ENCODE measurements around the gene MRPS18A.

- no peak for TF ChIP-seq CTCF (conservative IDR thresholded peaks at IDR 0.05; ENCODE audit: low read depth in 2 of 2)
- no peak for TF ChIP-seq EZH2phosphoT487 (IDR thresholded peaks at IDR 0.05; ENCODE audit: unreplicated experiment)
- no peak for TF ChIP-seq CREB1 (CRISPR knock-in tag; IDR thresholded peaks at IDR 0.05; ENCODE audit: low read depth)
- no peak for TF ChIP-seq POLR2AphosphoS5 (IDR thresholded peaks at IDR 0.05; ENCODE audit: low read depth)
- no peak for TF ChIP-seq EZH2 (IDR thresholded peaks at IDR 0.05; ENCODE audit: low read depth, unreplicated experiment)
- no peak for TF ChIP-seq REST (IDR thresholded peaks at IDR 0.05; ENCODE audit: unreplicated experiment)
- no peak for TF ChIP-seq NANOG (IDR thresholded peaks at IDR 0.05; ENCODE audit: borderline replicate concordance)
- TF ChIP-seq ETS1 (IDR thresholded peaks at IDR 0.05) = no peak
- TF ChIP-seq JUNB (IDR thresholded peaks at IDR 0.05; ENCODE audit: unreplicated experiment) = no peak
These were observed 7.0 kb downstream of the MRPS18A start for GRCh38 chr6:43680308-43681200.

All from GM23338 (cell line).